Measurements from ENCODE around the gene KRT32. TPM values are rescaled to one million over a fixed set of nuclear protein-coding genes. Genes with fewer than 3 reads are reported as not detected.

The KRT32 gene
- total and polyA plus RNA-seq, 9 of the 15 experiments (the other 6 are each of a cell fraction or from before 2014, with no cell fraction given), result not detected

DNA sequence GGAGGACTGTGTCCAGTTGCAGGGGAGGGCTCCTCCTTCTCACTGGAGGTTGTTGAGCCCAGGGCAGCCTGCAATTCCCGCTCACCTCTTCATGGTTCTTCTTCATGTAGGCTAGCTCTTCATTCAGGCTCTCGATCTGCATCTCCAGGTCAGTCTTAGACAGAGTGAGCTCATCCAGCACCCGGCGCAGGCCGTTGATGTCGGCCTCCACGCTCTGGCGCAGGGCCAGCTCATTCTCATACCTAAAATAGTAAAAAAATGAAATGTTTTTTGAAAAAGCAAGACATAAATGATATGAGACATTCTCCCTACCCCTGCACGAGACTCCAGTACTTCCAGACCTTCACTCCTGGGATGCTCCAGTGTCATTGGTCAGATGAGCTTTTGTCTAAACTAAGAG is 36.0 kb upstream of the KRT32 start (continued):
- TF ChIP-seq JUN (IDR thresholded peaks at IDR 0.05; ENCODE audit: borderline replicate concordance, low read depth, low read length) (no peak), JUN (CRISPR knock-in tag; IDR thresholded peaks at IDR 0.05; ENCODE audit: borderline replicate concordance) (no peak)

DNA sequence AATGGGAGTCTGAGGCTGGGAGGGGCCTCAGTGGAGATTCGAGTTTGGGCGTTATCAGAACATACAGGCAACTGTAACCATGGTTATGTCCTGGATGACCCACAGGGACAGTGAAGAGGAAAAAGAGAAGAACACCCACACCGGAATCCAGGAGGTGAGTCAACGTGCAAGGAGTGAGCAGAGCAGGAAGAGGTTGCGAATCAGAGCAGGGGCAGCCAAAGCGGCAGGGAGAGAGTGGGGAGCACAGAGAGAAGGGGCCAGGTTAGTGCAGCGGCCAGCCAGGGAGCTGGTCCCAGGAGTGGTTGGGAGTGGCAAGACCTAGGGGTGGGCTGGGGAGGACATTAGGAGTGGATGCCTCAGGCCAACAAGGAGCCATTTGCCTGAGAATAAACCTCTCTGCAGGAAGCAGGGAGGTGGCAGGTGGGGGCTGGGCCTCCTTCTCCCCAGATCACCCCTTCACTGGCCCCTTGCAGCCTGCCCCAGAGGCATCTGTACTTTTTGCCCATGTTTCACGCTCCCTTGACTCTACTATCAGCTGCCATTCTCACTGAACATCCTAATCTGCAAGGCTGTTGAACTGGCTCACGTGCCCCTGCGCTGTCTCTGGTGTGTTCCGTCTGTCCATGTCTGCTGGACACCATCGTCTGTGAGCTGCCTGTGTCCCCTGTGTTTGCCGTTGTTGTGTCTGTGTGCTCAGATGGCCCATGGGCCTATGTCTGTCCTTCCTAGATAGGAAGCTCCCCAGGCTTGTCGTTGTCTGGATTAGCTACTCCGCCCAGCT is 33.1 kb upstream of the KRT32 start:
- H2AFZ ChIP-seq (ENCODE audit: low read depth, low read length), result peak overlapping the region; percentile 92
- peaks cover 49 to 71% of the 10 kb centered on the region in 2 experiments for H3K4me1 ChIP-seq (replicated peaks in 1 of 2; ENCODE audit: control insufficient read depth in 2 of 2, insufficient read depth in 2 of 2, low read length in 2 of 2)
- ChIA-PET POLR2A (interaction anchor here (0.7 to 1.3 kb wide), 5 partner anchors 11 to 49 kb away, joined by 3 to 4 read pairs (median 3); partner anchors contain the start of gene KRT19), CTCF (ENCODE audit: low intra/inter-chr PET ratio) (no interaction called here)
- peak overlapping the region; percentile 66 for H3K27ac ChIP-seq (ENCODE audit: extremely low read depth, low read depth, low read length)
- peak; percentile 100 for FAIRE-seq
- peak; percentile 75 for ATAC-seq
- in situ Hi-C loops (cut with MboI), result no loop called here
- H3K9me3 ChIP-seq (replicated peaks; ENCODE audit: control insufficient read depth, insufficient read depth, low read depth, low read length), result no peaks in the 10 kb centered on the region
- H3K4me2 ChIP-seq (ENCODE audit: insufficient read depth, low read length), result peak overlapping the region; percentile 88
- no TSS peak for BruUV-seq (replicated peaks)
- 7% methylated on average over 15 of the region's 15 CpGs for WGBS (ENCODE audit: insufficient coverage, low coverage, missing lambda C conversion rate)
- no peaks in the 10 kb centered on the region for H3K36me3 ChIP-seq (ENCODE audit: control insufficient read depth, insufficient read depth, low read length)
- no peaks in the 10 kb centered on the region for H3K9me1 ChIP-seq (ENCODE audit: control insufficient read depth, insufficient read depth, low read length)
- H3K9ac ChIP-seq (ENCODE audit: insufficient read depth in 1 of 2, low read depth in 2 of 2, low read length in 2 of 2), result peak overlapping the region; percentile 46 to 86
- intact Hi-C loops (cut with micrococcal nuclease), result loop anchor here (1.0 kb wide), 1 partner anchor 49 kb away; no protein-coding TSS in a partner anchor
- no peaks in the 10 kb centered on the region for H4K20me1 ChIP-seq (replicated peaks; ENCODE audit: control insufficient read depth, insufficient read depth, low read length)
- no peaks in the 10 kb centered on the region for H3K27me3 ChIP-seq (ENCODE audit: control insufficient read depth in 2 of 2, insufficient read depth in 2 of 2, low read length in 2 of 2)
- 0 out of 2 replicates have a peak overlapping the region, but pooled peaks have one; percentile 18 for H3K4me3 ChIP-seq
- DNase-seq (ENCODE audit: extremely low read depth in 1 of 4, low spot score in 3 of 4), result peak; percentile 84 to 94 (median 86)
- no peaks in the 10 kb centered on the region for H3K79me2 ChIP-seq (ENCODE audit: control insufficient read depth, insufficient read depth, low read length)
- TF ChIP-seq ETS2 (tag; IDR thresholded peaks at IDR 0.05; ENCODE audit: borderline replicate concordance, poor library complexity, severe bottlenecking), result no peak
- peak in 1 of 3 experiments; percentile 17 for TF ChIP-seq YY1 (IDR thresholded peaks at IDR 0.05; ENCODE audit: borderline replicate concordance in 1 of 3, control insufficient read depth in 1 of 3, extremely low read depth in 1 of 3, insufficient read depth in 3 of 3, insufficient read length in 1 of 3, insufficient replicate concordance in 2 of 3, low read depth in 1 of 3, low read length in 2 of 3)
- no peak for TF ChIP-seq ZFP30 (CRISPR knock-in tag; IDR thresholded peaks at IDR 0.05; ENCODE audit: borderline replicate concordance)
- TF ChIP-seq SOX6 (IDR thresholded peaks at IDR 0.05), result 0 out of 2 replicates have a peak, but pooled peaks have one; percentile 6
- peak; percentile 68 for TF ChIP-seq TAL1 (IDR thresholded peaks at IDR 0.05)
- TF ChIP-seq RAD51 (IDR thresholded peaks at IDR 0.05; ENCODE audit: borderline replicate concordance, low read depth), result peak; percentile 10; the same call in 1 of the 2 replicates
- no peak for TF ChIP-seq CCNT2 (IDR thresholded peaks at IDR 0.05; ENCODE audit: borderline replicate concordance, extremely low read depth, insufficient read length, low read depth, low read length)
- TF ChIP-seq PCBP2 (IDR thresholded peaks at IDR 0.05; ENCODE audit: low read depth, low read length, poor library complexity, severe bottlenecking), result no peak
- TF ChIP-seq NFIC (IDR thresholded peaks at IDR 0.05), result peak; percentile 15
- peak; percentile 25 for TF ChIP-seq CXXC5 (CRISPR knock-in tag; IDR thresholded peaks at IDR 0.05)
- TF ChIP-seq BMI1 (IDR thresholded peaks at IDR 0.05; ENCODE audit: low read length), result 0 out of 2 replicates have a peak, but pooled peaks have one; percentile 32
- peak; percentile 87 for TF ChIP-seq CBFA2T3 (IDR thresholded peaks at IDR 0.05)
- TF ChIP-seq ARID1B (IDR thresholded peaks at IDR 0.05), result peak; percentile 85
- TF ChIP-seq NCOA1 (IDR thresholded peaks at IDR 0.05; ENCODE audit: low read depth), result peak; percentile 56
- no peak for TF ChIP-seq PHF21A (IDR thresholded peaks at IDR 0.05; ENCODE audit: borderline replicate concordance, low read depth)
- no peak for TF ChIP-seq HDAC3 (IDR thresholded peaks at IDR 0.05; ENCODE audit: borderline replicate concordance, partially characterized antibody)
- 0 out of 2 replicates have a peak, but pooled peaks have one; percentile 5 for TF ChIP-seq ZKSCAN1 (IDR thresholded peaks at IDR 0.05; ENCODE audit: low read depth, low read length)
- peak in 1 of 2 experiments; percentile 64; a peak in 1 of 4 replicates for TF ChIP-seq MAZ (CRISPR knock-in tag; conservative IDR thresholded peaks at IDR 0.05 in 1 of 2, IDR thresholded peaks at IDR 0.05 in 1 of 2)
- TF ChIP-seq ZNF589 (CRISPR knock-in tag; IDR thresholded peaks at IDR 0.05; ENCODE audit: low read depth), result 0 out of 2 replicates have a peak, but pooled peaks have one; percentile 65
